ENCODE measurements around the gene FAM181A. TPM values are rescaled to one million over a fixed set of nuclear protein-coding genes. Genes with fewer than 3 reads are reported as not detected.

Gene FAM181A
- total and polyA plus RNA-seq, 4 donors, result 1.9 to 4.0 (median 3.3) TPM

DNA sequence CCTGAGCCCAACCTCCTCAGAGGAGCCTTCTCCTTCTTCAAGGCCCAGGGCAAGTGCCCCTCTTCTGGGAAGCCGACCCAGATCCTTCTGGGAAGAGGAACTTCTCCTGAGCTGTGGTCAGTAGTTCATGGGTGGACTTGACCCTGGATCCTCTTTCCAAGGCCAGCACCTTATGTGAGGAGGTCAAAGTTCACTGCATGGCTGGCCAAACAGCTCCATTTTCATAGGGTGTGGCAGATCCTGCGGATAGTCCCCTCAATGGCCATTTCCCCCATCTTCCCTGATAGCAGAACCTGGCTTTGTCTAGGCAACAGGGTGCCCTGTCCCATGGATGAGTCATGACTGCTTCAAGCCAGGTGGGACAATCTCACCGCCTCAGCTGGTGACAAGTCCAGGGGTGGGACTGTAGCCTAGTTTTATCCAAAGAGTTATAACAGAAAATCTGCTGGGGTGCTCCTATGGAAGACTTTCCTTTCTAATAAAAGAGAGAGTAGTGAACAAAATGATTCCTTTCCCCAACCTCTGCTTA is 38.9 kb downstream of the FAM181A start:
- no peak for ATAC-seq (ENCODE audit: insufficient read depth, low FRiP score)

DNA sequence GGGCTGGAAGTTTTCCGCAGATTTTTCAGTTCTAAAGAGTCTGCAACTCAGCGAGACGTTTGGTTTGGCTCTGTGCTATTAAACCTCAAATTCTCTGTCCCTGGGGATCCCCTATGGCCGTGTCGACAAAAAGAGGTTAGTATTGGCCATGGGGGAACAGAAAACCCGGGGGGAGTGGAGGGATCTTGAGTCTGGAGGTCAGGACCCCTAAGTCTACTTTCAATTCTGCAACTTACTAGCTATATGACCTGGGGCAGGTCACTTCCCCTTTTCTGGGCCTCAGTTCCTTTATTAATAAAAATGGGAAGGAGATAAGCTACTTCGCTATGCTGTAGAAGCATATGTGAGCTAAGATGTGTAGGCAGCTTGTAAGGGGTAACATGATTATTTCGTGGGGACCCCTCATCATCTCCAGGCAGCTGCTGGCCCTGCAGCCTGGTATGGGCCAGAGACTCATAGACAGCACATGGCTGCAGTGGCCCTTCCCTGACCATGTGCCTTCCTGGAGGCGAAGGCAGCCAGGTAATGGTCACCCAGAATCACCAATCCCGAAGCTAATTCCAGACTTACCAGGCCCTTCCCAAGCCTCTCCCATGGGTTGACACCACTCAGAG is 40.6 kb downstream of the FAM181A start:
- H3K9ac ChIP-seq (ENCODE audit: insufficient read depth in 1 of 2, low read length in 2 of 2), result no peak overlapping the region
- H3K36me3 ChIP-seq (ENCODE audit: control insufficient read depth in 4 of 4, insufficient read depth in 4 of 4, low read length in 4 of 4), result no peaks in the 10 kb centered on the region
- WGBS, 2 donors, result 55 to 68% methylated on average over 10 of the region's 10 CpGs
- H3K4me1 ChIP-seq (ENCODE audit: control insufficient read depth in 5 of 5, insufficient read depth in 5 of 5, low read length in 5 of 5), result peaks cover 0 to 15% (median 0%) of the 10 kb centered on the region in 5 donors
- DNase-seq (no peak), ATAC-seq (ENCODE audit: insufficient read depth, low FRiP score) (no peak)
- TF ChIP-seq, protein P1, sequence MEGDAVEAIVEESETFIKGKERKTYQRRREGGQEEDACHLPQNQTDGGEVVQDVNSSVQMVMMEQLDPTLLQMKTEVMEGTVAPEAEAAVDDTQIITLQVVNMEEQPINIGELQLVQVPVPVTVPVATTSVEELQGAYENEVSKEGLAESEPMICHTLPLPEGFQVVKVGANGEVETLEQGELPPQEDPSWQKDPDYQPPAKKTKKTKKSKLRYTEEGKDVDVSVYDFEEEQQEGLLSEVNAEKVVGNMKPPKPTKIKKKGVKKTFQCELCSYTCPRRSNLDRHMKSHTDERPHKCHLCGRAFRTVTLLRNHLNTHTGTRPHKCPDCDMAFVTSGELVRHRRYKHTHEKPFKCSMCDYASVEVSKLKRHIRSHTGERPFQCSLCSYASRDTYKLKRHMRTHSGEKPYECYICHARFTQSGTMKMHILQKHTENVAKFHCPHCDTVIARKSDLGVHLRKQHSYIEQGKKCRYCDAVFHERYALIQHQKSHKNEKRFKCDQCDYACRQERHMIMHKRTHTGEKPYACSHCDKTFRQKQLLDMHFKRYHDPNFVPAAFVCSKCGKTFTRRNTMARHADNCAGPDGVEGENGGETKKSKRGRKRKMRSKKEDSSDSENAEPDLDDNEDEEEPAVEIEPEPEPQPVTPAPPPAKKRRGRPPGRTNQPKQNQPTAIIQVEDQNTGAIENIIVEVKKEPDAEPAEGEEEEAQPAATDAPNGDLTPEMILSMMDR (IDR thresholded peaks at IDR 0.05; ENCODE audit: control extremely low read depth, extremely low read depth), result no peak
- H3K27ac ChIP-seq (ENCODE audit: low read depth in 1 of 2, low read length in 1 of 2), result peak overlapping the region in 1 of 2 donors; percentile 17
- no peak overlapping the region for H3K4me3 ChIP-seq
- H3K9me3 ChIP-seq (ENCODE audit: control insufficient read depth in 4 of 4, insufficient read depth in 3 of 4, low read length in 3 of 4), result no peaks in the 10 kb centered on the region
- no peaks in the 10 kb centered on the region for H3K27me3 ChIP-seq (ENCODE audit: control insufficient read depth in 3 of 3, insufficient read depth in 3 of 3, low read length in 2 of 3)

More for the DNA sequence above, 38.9 kb downstream of the FAM181A start:
- Histone ChIP-seq H3K27me3 (ENCODE audit: control insufficient read depth in 3 of 3, insufficient read depth in 3 of 3, low read length in 2 of 3) (no peaks in the 10 kb centered on the region), H3K4me3 (no peak overlapping the region), H3K9me3 (ENCODE audit: control insufficient read depth in 4 of 4, insufficient read depth in 3 of 4, low read length in 3 of 4) (no peaks in the 10 kb centered on the region), H3K36me3 (ENCODE audit: control insufficient read depth in 4 of 4, insufficient read depth in 4 of 4, low read length in 4 of 4) (no peaks in the 10 kb centered on the region), H3K4me1 (ENCODE audit: control insufficient read depth in 5 of 5, insufficient read depth in 5 of 5, low read length in 5 of 5) (peaks cover 0 to 15% (median 0%) of the 10 kb centered on the region in 5 donors), H3K27ac (ENCODE audit: low read depth in 1 of 2, low read length in 1 of 2) (peak overlapping the region; percentile 32 to 67), H3K9ac (ENCODE audit: insufficient read depth in 1 of 2, low read length in 2 of 2) (no peak overlapping the region)
- WGBS, 2 donors, result 86 to 94% methylated on average over 3 of the region's 3 CpGs
- DNase-seq, result no peak
- TF ChIP-seq, protein P1 (IDR thresholded peaks at IDR 0.05; ENCODE audit: control extremely low read depth, extremely low read depth), result no peak

DNA sequence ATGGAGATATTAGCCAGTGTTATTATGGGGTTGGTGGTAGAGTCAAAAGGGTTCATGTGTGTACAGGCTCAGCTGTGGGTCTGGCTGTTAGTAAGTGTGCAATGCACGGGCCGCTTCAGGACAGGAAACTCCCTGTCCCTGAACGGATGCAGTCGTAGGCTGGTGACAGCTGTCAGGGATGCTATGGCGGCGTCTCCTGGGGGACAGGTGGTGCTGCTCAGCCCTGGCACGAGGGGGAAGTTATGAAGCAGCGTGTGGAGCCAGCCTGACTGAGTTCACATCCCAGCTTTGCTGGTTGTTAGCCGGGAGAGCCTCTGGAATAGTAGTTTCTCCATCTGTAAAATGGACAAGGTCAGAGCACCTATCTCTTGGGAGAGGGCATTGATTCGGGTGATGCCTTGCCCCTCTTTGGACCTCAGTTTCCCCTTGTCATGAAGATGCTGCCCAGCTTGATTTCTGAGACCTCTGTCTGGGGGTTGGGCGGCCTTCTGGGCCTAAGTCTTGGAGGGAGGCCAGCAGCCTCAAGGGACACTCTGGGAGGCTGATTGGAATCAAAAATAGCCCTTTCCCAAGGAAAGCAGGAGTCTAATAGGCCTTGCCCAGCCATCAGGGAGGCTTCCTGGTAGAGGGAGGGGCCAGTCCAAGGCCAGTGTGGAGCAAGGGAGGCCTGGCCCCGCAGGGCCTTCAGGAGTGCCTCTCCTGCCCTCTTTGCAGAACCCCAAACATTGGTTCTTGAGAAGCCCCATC is 42.1 kb downstream of the FAM181A start:
- Histone ChIP-seq H3K27me3 (ENCODE audit: control insufficient read depth in 3 of 3, insufficient read depth in 3 of 3, low read length in 2 of 3) (no peaks in the 10 kb centered on the region), H3K36me3 (ENCODE audit: control insufficient read depth in 4 of 4, insufficient read depth in 4 of 4, low read length in 4 of 4) (no peaks in the 10 kb centered on the region), H3K9ac (ENCODE audit: insufficient read depth in 1 of 2, low read length in 2 of 2) (no peak overlapping the region), H3K27ac (ENCODE audit: low read depth in 1 of 2, low read length in 1 of 2) (peak overlapping the region; percentile 3 to 58), H3K4me3 (no peak overlapping the region), H3K9me3 (ENCODE audit: control insufficient read depth in 4 of 4, insufficient read depth in 3 of 4, low read length in 3 of 4) (no peaks in the 10 kb centered on the region), H3K4me1 (ENCODE audit: control insufficient read depth in 5 of 5, insufficient read depth in 5 of 5, low read length in 5 of 5) (peaks cover 0 to 12% (median 0%) of the 10 kb centered on the region in 5 donors)
- no peak for DNase-seq
- ATAC-seq (ENCODE audit: insufficient read depth, low FRiP score), result no peak
- TF ChIP-seq, protein P1 (IDR thresholded peaks at IDR 0.05; ENCODE audit: control extremely low read depth, extremely low read depth), result no peak
- WGBS, 2 donors, result 63 to 71% methylated on average over 12 of the region's 12 CpGs
